GM23248 (cell line): Measurements from ENCODE around the gene STEEP1. TPM values are rescaled to one million over a fixed set of nuclear protein-coding genes. Genes with fewer than 3 reads are reported as not detected.

Experiments used
- DNase-seq: peaks from one replicate; pipeline ENCODE4 v3.0.0-alpha.2; 2015
- H2AFZ ChIP-seq: fragments of 200-600 bp; sonication (generic); 2 replicates; pipeline ENCODE4 v1.6.1; 2016; ENCODE audit warnings: antibody characterized with exemption
- H3F3A ChIP-seq: fragments of 200-600 bp; sonication (generic); 2 replicates; pipeline ENCODE4 v1.6.1; 2016; ENCODE audit warnings: mild to moderate bottlenecking, antibody characterized with exemption, mixed run types; ENCODE audit not compliant: insufficient read depth
- H3K27ac ChIP-seq: fragments of 200-600 bp; sonication (generic); 2 replicates; pipeline ENCODE4 v1.5.1; 2016; ENCODE audit warnings: mild to moderate bottlenecking
- H3K27me3 ChIP-seq: fragments of 200-600 bp; sonication (generic); replicated peaks from 2 replicates; pipeline ENCODE4 v1.6.1; 2016; ENCODE audit warnings: mild to moderate bottlenecking; ENCODE audit not compliant: insufficient read depth
- H3K36me3 ChIP-seq: fragments of 200-600 bp; sonication (generic); 2 replicates; pipeline ENCODE4 v1.6.1; 2016; ENCODE audit warnings: low read depth, mild to moderate bottlenecking
- H3K4me1 ChIP-seq: fragments of 200-600 bp; sonication (generic); 2 replicates; pipeline ENCODE4 v1.6.1; 2016; ENCODE audit warnings: mild to moderate bottlenecking; ENCODE audit not compliant: insufficient read depth
- H3K4me2 ChIP-seq: fragments of 200-600 bp; sonication (generic); one replicate; pipeline ENCODE4 v1.6.1; 2016; ENCODE audit warnings: mild to moderate bottlenecking; ENCODE audit not compliant: unreplicated experiment
- H3K4me3 ChIP-seq: fragments of 200-600 bp; sonication (generic); 2 replicates; pipeline ENCODE4 v1.5.1; 2016; ENCODE audit warnings: mild to moderate bottlenecking
- H3K79me2 ChIP-seq: fragments of 200-600 bp; sonication (generic); 2 replicates; pipeline ENCODE4 v1.6.1; 2016; ENCODE audit warnings: mild to moderate bottlenecking; ENCODE audit not compliant: insufficient read depth
- H3K9ac ChIP-seq: fragments of 200-600 bp; sonication (generic); 2 replicates; pipeline ENCODE4 v1.6.1; 2016; ENCODE audit warnings: mild to moderate bottlenecking
- H3K9me2 ChIP-seq: fragments of 200-600 bp; sonication (generic); 2 replicates; pipeline ENCODE4 v1.6.1; 2016; ENCODE audit warnings: mixed run types, mild to moderate bottlenecking, moderate library complexity; ENCODE audit not compliant: insufficient read depth
- H3K9me3 ChIP-seq: fragments of 200-600 bp; sonication (generic); one replicate; pipeline ENCODE4 v1.6.1; 2017; ENCODE audit warnings: low read depth
- H4K20me1 ChIP-seq: fragments of 200-600 bp; sonication (generic); 2 replicates; pipeline ENCODE4 v1.6.0; 2016; ENCODE audit not compliant: insufficient read depth
- EZH2 ChIP-seq: fragments of 200-600 bp; sonication (generic); IDR thresholded peaks from 2 replicates; pipeline ENCODE4 v1.6.1; 2018; ENCODE audit warnings: antibody characterized with exemption, mild to moderate bottlenecking; ENCODE audit not compliant: insufficient read depth, poor library complexity, severe bottlenecking
- EZH2phosphoT487 ChIP-seq: fragments of 200-600 bp; sonication (generic); IDR thresholded peaks from 2 replicates; pipeline ENCODE4 v1.6.1; 2018; ENCODE audit warnings: antibody characterized with exemption, moderate library complexity, mild to moderate bottlenecking, low read depth; ENCODE audit not compliant: insufficient read depth
- WGBS, 2 experiments: methylation state at CpG; one replicate each; pipeline ENCODE4 v1.1.6; 2015 to 2017; ENCODE audit warnings: low lambda C conversion rate in 2 of 2, low coverage in 1 of 2; ENCODE audit errors: missing lambda C conversion rate in 2 of 2; 5-methylcytosine and 5-hydroxymethylcytosine counted together
- in situ Hi-C: fragments of 300-500 bp; cut with MboI; formaldehyde crosslinking; loops from 2 replicates; pipeline ENCODE4 v1.15.0; 2020
- polyA plus RNA-seq: library from polyadenylated mRNA; unstranded; fragments of >200 nt; fragmentation: Nextera tagmentation; extraction: Ambion mirVana; gene quantifications from 2 replicates; pipeline ENCODE4 v1.2.1, GENCODE V29; 2016
- total RNA-seq: library from RNA; depleted of rRNA; stranded (reverse); fragments of >200 nt; shearing (Covaris generic); gene quantifications from 2 replicates; pipeline ENCODE4 v1.2.3, GENCODE V29; 2014

The STEEP1 gene
- total and polyA plus RNA-seq, 2 experiments from 2014 or later, result 11.8 to 33.1 TPM

- Histone ChIP-seq H3F3A (peaks cover 10% of the 10 kb centered on the region; the same call in 1 of the 2 replicates), H3K4me3 (peak overlapping the region; percentile 74), H3K9me2 (no peaks in the 10 kb centered on the region), H3K27ac (peak overlapping the region; percentile 96), H3K4me2 (peak overlapping the region; percentile 81), H3K4me1 (0 out of 2 replicates have a peak, but pooled peaks cover 6% of the 10 kb centered on the region), H3K79me2 (peaks cover 50% of the 10 kb centered on the region), H3K27me3 (no peaks in the 10 kb centered on the region), H4K20me1 (no peaks in the 10 kb centered on the region), H3K36me3 (no peaks in the 10 kb centered on the region), H3K9ac (peak overlapping the region; percentile 88), H2AFZ (peak overlapping the region; percentile 98), H3K9me3 (no peaks in the 10 kb centered on the region)
- WGBS, 2 experiments, result 0 to 4% methylated on average over 10 to 49 of the region's 68 CpGs
- in situ Hi-C loops, result loop anchor here (10.0 kb wide), 1 partner anchor 129 kb away; no protein-coding TSS in a partner anchor
- DNase-seq, result peak; percentile 46
- TF ChIP-seq EZH2 (no peak), EZH2phosphoT487 (no peak)
Observed at GRCh38 chrX:119605464-119606279, 40.5 kb upstream of the STEEP1 start.

GRCh38 chrX:119604766-119605463 lies 39.7 kb upstream of the STEEP1 start:
- Histone ChIP-seq H3K27ac (no peak overlapping the region), H3K36me3 (no peaks in the 10 kb centered on the region), H3F3A (peaks cover 10% of the 10 kb centered on the region; the same call in 1 of the 2 replicates), H3K9ac (peak overlapping the region; percentile 88), H2AFZ (peak overlapping the region; percentile 56), H3K4me2 (peak overlapping the region; percentile 81), H3K9me3 (no peaks in the 10 kb centered on the region), H3K79me2 (peaks cover 58% of the 10 kb centered on the region), H3K4me1 (0 out of 2 replicates have a peak, but pooled peaks cover 6% of the 10 kb centered on the region), H3K27me3 (no peaks in the 10 kb centered on the region), H4K20me1 (no peaks in the 10 kb centered on the region), H3K4me3 (peak overlapping the region; percentile 74), H3K9me2 (no peaks in the 10 kb centered on the region)
- peak; percentile 30 for DNase-seq
- 8 to 13% methylated on average over 10 to 17 of the region's 17 CpGs for WGBS, 2 experiments
- TF ChIP-seq EZH2, result no peak
- TF ChIP-seq EZH2phosphoT487, result no peak
- in situ Hi-C loops, result loop anchor here (10.0 kb wide), 1 partner anchor 130 kb away; no protein-coding TSS in a partner anchor

GRCh38 chrX:119602701-119603255 lies 37.6 kb upstream of the STEEP1 start:
- Histone ChIP-seq H3F3A (peaks cover 10% of the 10 kb centered on the region; the same call in 1 of the 2 replicates), H3K9me2 (no peaks in the 10 kb centered on the region), H2AFZ (no peak overlapping the region), H3K36me3 (no peaks in the 10 kb centered on the region), H4K20me1 (no peaks in the 10 kb centered on the region), H3K27ac (no peak overlapping the region), H3K9me3 (no peaks in the 10 kb centered on the region), H3K79me2 (peaks cover 74% of the 10 kb centered on the region), H3K4me1 (0 out of 2 replicates have a peak, but pooled peaks cover 6% of the 10 kb centered on the region), H3K4me2 (no peak overlapping the region), H3K9ac (no peak overlapping the region), H3K27me3 (no peaks in the 10 kb centered on the region), H3K4me3 (no peak overlapping the region)
- in situ Hi-C loops, result loop anchor here (10.0 kb wide), 1 partner anchor 132 kb away; no protein-coding TSS in a partner anchor
- TF ChIP-seq EZH2 (no peak), EZH2phosphoT487 (no peak)
- no peak for DNase-seq
- 86 to 98% methylated on average over 5 to 9 of the region's 9 CpGs for WGBS, 2 experiments

- Histone ChIP-seq H3K4me2 (no peak overlapping the region), H3K36me3 (no peaks in the 10 kb centered on the region; the same call in 1 of the 2 replicates), H4K20me1 (no peaks in the 10 kb centered on the region), H3K9ac (no peak overlapping the region), H3K27ac (no peak overlapping the region), H3K4me3 (no peak overlapping the region), H3K9me3 (no peaks in the 10 kb centered on the region), H2AFZ (no peak overlapping the region), H3K79me2 (peaks cover 22% of the 10 kb centered on the region), H3K27me3 (no peaks in the 10 kb centered on the region), H3K4me1 (no peaks in the 10 kb centered on the region), H3K9me2 (no peaks in the 10 kb centered on the region), H3F3A (0 out of 2 replicates have a peak, but pooled peaks cover 12% of the 10 kb centered on the region)
- WGBS, 2 experiments, result 98 to 100% methylated on average over 5 of the region's 5 CpGs
- no peak for DNase-seq
- in situ Hi-C loops, result no loop called here
- TF ChIP-seq EZH2phosphoT487, result no peak
- no peak for TF ChIP-seq EZH2
Observed at GRCh38 chrX:119589810-119590209, 24.6 kb upstream of the STEEP1 start.
